HepG2 (cell line): ENCODE measurements around the gene FXR2. TPM values are rescaled to one million over a fixed set of nuclear protein-coding genes. Genes with fewer than 3 reads are reported as not detected.

ENCODE experiments used
- CBX1 ChIP-seq: IDR thresholded peaks from one replicate; pipeline ENCODE4 v1.6.1; 2016; ENCODE audit warnings: antibody characterized with exemption, low read depth
- GATAD1 ChIP-seq: IDR thresholded peaks from 2 replicates; pipeline ENCODE4 v1.6.1; 2016; ENCODE audit warnings: missing genetic modification reagents, missing compliant biosample characterization
- HMG20B ChIP-seq: conservative IDR thresholded peaks from 2 replicates; pipeline ENCODE4 v1.6.1; 2016; ENCODE audit warnings: missing genetic modification reagents, missing compliant biosample characterization
- HOXA9 ChIP-seq: sonication (generic); formaldehyde crosslinking; IDR thresholded peaks from 2 replicates; pipeline ENCODE4 v1.8.1; 2022; ENCODE audit warnings: missing genetic modification reagents, mild to moderate bottlenecking, moderate library complexity, borderline replicate concordance
- JARID2 ChIP-seq: sonication (generic); formaldehyde crosslinking; IDR thresholded peaks from 2 replicates; pipeline ENCODE4 v1.8.1; 2023; ENCODE audit warnings: missing genetic modification reagents, inconsistent platforms; ENCODE audit not compliant: insufficient replicate concordance
- MAFG ChIP-seq: sonication (generic); formaldehyde crosslinking; IDR thresholded peaks from 2 replicates; pipeline ENCODE4 v1.5.1; 2020; ENCODE audit warnings: mild to moderate bottlenecking, missing genetic modification reagents
- MEIS2 ChIP-seq: sonication (generic); formaldehyde crosslinking; IDR thresholded peaks from 2 replicates; pipeline ENCODE4 v1.9.0; 2021; ENCODE audit warnings: mild to moderate bottlenecking, missing genetic modification reagents
- MXI1 ChIP-seq: IDR thresholded peaks from 3 replicates; pipeline ENCODE4 v1.6.1; 2012; ENCODE audit warnings: low read depth, low read length, inconsistent platforms, borderline replicate concordance
- PHF5A ChIP-seq: IDR thresholded peaks from one replicate; pipeline ENCODE4 v1.6.1; 2018; ENCODE audit warnings: low read depth, missing genetic modification reagents; ENCODE audit not compliant: unreplicated experiment
- STAG1 ChIP-seq: sonication (generic); formaldehyde crosslinking; IDR thresholded peaks from 2 replicates; pipeline ENCODE4 v1.4.0; 2020; ENCODE audit warnings: missing genetic modification reagents
- THAP7 ChIP-seq: sonication (generic); formaldehyde crosslinking; IDR thresholded peaks from 2 replicates; pipeline ENCODE4 v1.8.1; 2023; ENCODE audit warnings: mild to moderate bottlenecking, missing genetic modification reagents
- ZFY ChIP-seq: sonication (generic); formaldehyde crosslinking; IDR thresholded peaks from 2 replicates; pipeline ENCODE4 v1.4.0; 2020; ENCODE audit warnings: missing genetic modification reagents
- ZMAT3 ChIP-seq: sonication (generic); formaldehyde crosslinking; conservative IDR thresholded peaks from 2 replicates; pipeline ENCODE4 v1.7.0; 2021; ENCODE audit warnings: missing genetic modification reagents
- ZNF7 ChIP-seq: IDR thresholded peaks from 2 replicates; pipeline ENCODE4 v1.6.1; 2016; ENCODE audit warnings: missing biosample characterization, missing genetic modification reagents
- ZSCAN31 ChIP-seq: sonication (generic); formaldehyde crosslinking; IDR thresholded peaks from 2 replicates; pipeline ENCODE4 v1.5.0; 2020; ENCODE audit warnings: low read depth, mild to moderate bottlenecking, missing genetic modification reagents
- polyA plus RNA-seq, 8 experiments: library from polyadenylated mRNA; depleted of rRNA in 3 of 8; stranded (reverse) in 7 of 8; unstranded in 1 of 8; fragments of >200 nt; fragmentation: Illumina TruSeq in 4 of 8; extraction: Trizol in 4 of 8; gene quantifications; 2 replicates each; pipeline versions ENCODE4 v1.2.1 to v1.2.3, GENCODE V29; 2011 to 2016; ENCODE audit warnings: low read depth in 4 of 8, missing spikeins in 1 of 8, mixed read lengths in 1 of 8; ENCODE audit not compliant: insufficient read depth in 1 of 8
- total RNA-seq, 5 experiments: library from RNA; depleted of rRNA; stranded (reverse); fragments of >200 nt; fragmentation: Illumina TruSeq; extraction: Trizol; gene quantifications; 2 replicates each; pipeline ENCODE4 v1.2.3, GENCODE V29; 2016; ENCODE audit warnings: low read depth in 1 of 5
- TF ChIP-seq, protein P1 (sequence below): sonication (generic); formaldehyde crosslinking; IDR thresholded peaks from 2 replicates; pipeline ENCODE4 v1.5.1; 2020; ENCODE audit warnings: missing genetic modification reagents, mild to moderate bottlenecking, borderline replicate concordance
- TF ChIP-seq, protein P2 (sequence below): sonication (generic); formaldehyde crosslinking; IDR thresholded peaks from 2 replicates; pipeline ENCODE4 v1.4.0; 2020; ENCODE audit warnings: missing genetic modification reagents
- TF ChIP-seq, protein P3 (sequence below): sonication (generic); formaldehyde crosslinking; IDR thresholded peaks from 2 replicates; pipeline ENCODE4 v1.5.1; 2020; ENCODE audit warnings: mild to moderate bottlenecking, missing genetic modification reagents, moderate library complexity
- TF ChIP-seq, protein P4 (sequence below): IDR thresholded peaks from 2 replicates; pipeline ENCODE4 v1.6.1; 2016; ENCODE audit warnings: missing genetic modification reagents, missing compliant biosample characterization

FXR2 gene
- total and polyA plus RNA-seq, 2 of the 13 experiments (the other 11 are each of a cell fraction or from before 2014, with no cell fraction given): 20.9 to 24.4 TPM

GRCh38 chr17:7586673-7587419 is 27.9 kb downstream of the FXR2 start (continued):
- TF ChIP-seq THAP7 (0 out of 2 replicates have a peak, but pooled peaks have one; percentile 24), MAFG (CRISPR knock-in tag) (no peak), MEIS2 (CRISPR knock-in tag) (0 out of 2 replicates have a peak, but pooled peaks have one; percentile 44), JARID2 (CRISPR knock-in tag) (no peak), HMG20B (CRISPR knock-in tag) (no peak), ZMAT3 (CRISPR knock-in tag) (no peak), STAG1 (peak; percentile 64), GATAD1 (CRISPR knock-in tag) (no peak), ZFY (CRISPR knock-in tag) (peak; percentile 35; the same call in 1 of the 2 replicates), ZNF7 (no peak), PHF5A (no peak), ZSCAN31 (no peak), HOXA9 (CRISPR knock-in tag) (no peak), CBX1 (no peak), MXI1 (peak; percentile 41; the same call in 1 of the 3 replicates)
- TF ChIP-seq, protein P1, sequence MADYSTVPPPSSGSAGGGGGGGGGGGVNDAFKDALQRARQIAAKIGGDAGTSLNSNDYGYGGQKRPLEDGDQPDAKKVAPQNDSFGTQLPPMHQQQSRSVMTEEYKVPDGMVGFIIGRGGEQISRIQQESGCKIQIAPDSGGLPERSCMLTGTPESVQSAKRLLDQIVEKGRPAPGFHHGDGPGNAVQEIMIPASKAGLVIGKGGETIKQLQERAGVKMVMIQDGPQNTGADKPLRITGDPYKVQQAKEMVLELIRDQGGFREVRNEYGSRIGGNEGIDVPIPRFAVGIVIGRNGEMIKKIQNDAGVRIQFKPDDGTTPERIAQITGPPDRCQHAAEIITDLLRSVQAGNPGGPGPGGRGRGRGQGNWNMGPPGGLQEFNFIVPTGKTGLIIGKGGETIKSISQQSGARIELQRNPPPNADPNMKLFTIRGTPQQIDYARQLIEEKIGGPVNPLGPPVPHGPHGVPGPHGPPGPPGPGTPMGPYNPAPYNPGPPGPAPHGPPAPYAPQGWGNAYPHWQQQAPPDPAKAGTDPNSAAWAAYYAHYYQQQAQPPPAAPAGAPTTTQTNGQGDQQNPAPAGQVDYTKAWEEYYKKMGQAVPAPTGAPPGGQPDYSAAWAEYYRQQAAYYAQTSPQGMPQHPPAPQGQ (CRISPR knock-in tag): no peak
- TF ChIP-seq, protein P2, sequence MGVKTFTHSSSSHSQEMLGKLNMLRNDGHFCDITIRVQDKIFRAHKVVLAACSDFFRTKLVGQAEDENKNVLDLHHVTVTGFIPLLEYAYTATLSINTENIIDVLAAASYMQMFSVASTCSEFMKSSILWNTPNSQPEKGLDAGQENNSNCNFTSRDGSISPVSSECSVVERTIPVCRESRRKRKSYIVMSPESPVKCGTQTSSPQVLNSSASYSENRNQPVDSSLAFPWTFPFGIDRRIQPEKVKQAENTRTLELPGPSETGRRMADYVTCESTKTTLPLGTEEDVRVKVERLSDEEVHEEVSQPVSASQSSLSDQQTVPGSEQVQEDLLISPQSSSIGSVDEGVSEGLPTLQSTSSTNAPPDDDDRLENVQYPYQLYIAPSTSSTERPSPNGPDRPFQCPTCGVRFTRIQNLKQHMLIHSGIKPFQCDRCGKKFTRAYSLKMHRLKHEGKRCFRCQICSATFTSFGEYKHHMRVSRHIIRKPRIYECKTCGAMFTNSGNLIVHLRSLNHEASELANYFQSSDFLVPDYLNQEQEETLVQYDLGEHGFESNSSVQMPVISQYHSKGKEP (CRISPR knock-in tag): no peak
- TF ChIP-seq, protein P3, sequence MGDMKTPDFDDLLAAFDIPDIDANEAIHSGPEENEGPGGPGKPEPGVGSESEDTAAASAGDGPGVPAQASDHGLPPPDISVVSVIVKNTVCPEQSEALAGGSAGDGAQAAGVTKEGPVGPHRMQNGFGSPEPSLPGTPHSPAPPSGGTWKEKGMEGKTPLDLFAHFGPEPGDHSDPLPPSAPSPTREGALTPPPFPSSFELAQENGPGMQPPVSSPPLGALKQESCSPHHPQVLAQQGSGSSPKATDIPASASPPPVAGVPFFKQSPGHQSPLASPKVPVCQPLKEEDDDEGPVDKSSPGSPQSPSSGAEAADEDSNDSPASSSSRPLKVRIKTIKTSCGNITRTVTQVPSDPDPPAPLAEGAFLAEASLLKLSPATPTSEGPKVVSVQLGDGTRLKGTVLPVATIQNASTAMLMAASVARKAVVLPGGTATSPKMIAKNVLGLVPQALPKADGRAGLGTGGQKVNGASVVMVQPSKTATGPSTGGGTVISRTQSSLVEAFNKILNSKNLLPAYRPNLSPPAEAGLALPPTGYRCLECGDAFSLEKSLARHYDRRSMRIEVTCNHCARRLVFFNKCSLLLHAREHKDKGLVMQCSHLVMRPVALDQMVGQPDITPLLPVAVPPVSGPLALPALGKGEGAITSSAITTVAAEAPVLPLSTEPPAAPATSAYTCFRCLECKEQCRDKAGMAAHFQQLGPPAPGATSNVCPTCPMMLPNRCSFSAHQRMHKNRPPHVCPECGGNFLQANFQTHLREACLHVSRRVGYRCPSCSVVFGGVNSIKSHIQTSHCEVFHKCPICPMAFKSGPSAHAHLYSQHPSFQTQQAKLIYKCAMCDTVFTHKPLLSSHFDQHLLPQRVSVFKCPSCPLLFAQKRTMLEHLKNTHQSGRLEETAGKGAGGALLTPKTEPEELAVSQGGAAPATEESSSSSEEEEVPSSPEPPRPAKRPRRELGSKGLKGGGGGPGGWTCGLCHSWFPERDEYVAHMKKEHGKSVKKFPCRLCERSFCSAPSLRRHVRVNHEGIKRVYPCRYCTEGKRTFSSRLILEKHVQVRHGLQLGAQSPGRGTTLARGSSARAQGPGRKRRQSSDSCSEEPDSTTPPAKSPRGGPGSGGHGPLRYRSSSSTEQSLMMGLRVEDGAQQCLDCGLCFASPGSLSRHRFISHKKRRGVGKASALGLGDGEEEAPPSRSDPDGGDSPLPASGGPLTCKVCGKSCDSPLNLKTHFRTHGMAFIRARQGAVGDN (CRISPR knock-in tag): peak; percentile 39; the same call in 1 of the 2 replicates
- TF ChIP-seq, protein P4, sequence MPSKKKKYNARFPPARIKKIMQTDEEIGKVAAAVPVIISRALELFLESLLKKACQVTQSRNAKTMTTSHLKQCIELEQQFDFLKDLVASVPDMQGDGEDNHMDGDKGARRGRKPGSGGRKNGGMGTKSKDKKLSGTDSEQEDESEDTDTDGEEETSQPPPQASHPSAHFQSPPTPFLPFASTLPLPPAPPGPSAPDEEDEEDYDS: no peak
